Activated CD4-positive, alpha-beta T cell treated with anti-CD3 and anti-CD28 coated beads for 36 hours (primary cell): Measurements from ENCODE around the gene APOBEC3A. TPM values are rescaled to one million over a fixed set of nuclear protein-coding genes. Genes with fewer than 3 reads are reported as not detected.
"Not testable (repeated sequence)": the region's sequence is repeated elsewhere in the genome, so short reads cannot be mapped to it uniquely, and the experiment has no call there.

Source experiments
- ATAC-seq: fragments of 200-7000 bp; cut with Tn5 transposase; one replicate; pipeline ENCODE4 v1.10.0; 2021; ENCODE audit warnings: mild to moderate bottlenecking, moderate library complexity
- CTCF ChIA-PET: fragments of 350-600 bp; sonication (Branson Sonifier 250); formaldehyde crosslinking; loops from one replicate; lab custom pipeline; 2021; ENCODE audit warnings: antibody characterized with exemption; lab: Charles Lee
- POLR2A ChIA-PET: fragments of 350-600 bp; sonication (Branson Sonifier 250); formaldehyde crosslinking; loops from one replicate; lab custom pipeline; 2021; ENCODE audit warnings: antibody characterized with exemption, inconsistent platforms; lab: Charles Lee
- DNase-seq: peaks from one replicate; pipeline ENCODE4 v3.0.0-alpha.2; 2020
- H3K27ac Mint-ChIP-seq: one replicate; pipeline ENCODE4 v1.8.0; 2021; ENCODE audit warnings: mixed read lengths
- H3K27me3 Mint-ChIP-seq: one replicate; pipeline ENCODE4 v1.8.0; 2021; ENCODE audit warnings: mixed read lengths
- H3K36me3 Mint-ChIP-seq: one replicate; pipeline ENCODE4 v1.8.0; 2021; ENCODE audit warnings: low read depth, mixed read lengths
- H3K4me1 Mint-ChIP-seq: one replicate; pipeline ENCODE4 v1.8.0; 2021; ENCODE audit warnings: mixed read lengths
- H3K4me3 Mint-ChIP-seq: one replicate; pipeline ENCODE4 v1.8.0; 2021; ENCODE audit warnings: mild to moderate bottlenecking, moderate library complexity, mixed read lengths
- H3K9me3 Mint-ChIP-seq: one replicate; pipeline ENCODE4 v1.8.0; 2021; ENCODE audit warnings: low read depth, mixed read lengths
- intact Hi-C, 2 experiments: fragments of 100-400 bp; cut with DNase I in 1 of 2; cut with micrococcal nuclease in 1 of 2; formaldehyde crosslinking; loops; one replicate each; pipeline versions ENCODE4 v1.14.2 to v1.15.1; 2022 to 2024; cut with DNase I, micrococcal nuclease
- total RNA-seq, 2 experiments: library from RNA; stranded (reverse); gene quantifications; one replicate each; pipeline ENCODE4 v1.2.3, GENCODE V29; 2021

APOBEC3A gene
- total RNA-seq, 2 experiments from 2014 or later: not detected

- peak overlapping the region; percentile 59 for H3K27ac Mint-ChIP-seq
- H3K9me3 Mint-ChIP-seq: no peaks in the 10 kb centered on the region
- POLR2A ChIA-PET: no interaction called here
- H3K36me3 Mint-ChIP-seq: no peaks in the 10 kb centered on the region
- H3K27me3 Mint-ChIP-seq: peaks cover 42% of the 10 kb centered on the region
- peaks cover 52% of the 10 kb centered on the region for H3K4me1 Mint-ChIP-seq
- intact Hi-C loops: no loop called here
- H3K4me3 Mint-ChIP-seq: no peak overlapping the region
- DNase-seq (no peak), ATAC-seq (no peak)
- CTCF ChIA-PET: interaction anchor here (0.7 to 1.4 kb wide), 5 partner anchors 9 to 90 kb away, joined by 3 to 8 read pairs (median 6); no protein-coding TSS in a partner anchor
These were observed 14.2 kb upstream of the APOBEC3A start for GRCh38 chr22:38943201-38943600.

- DNase-seq (no peak), ATAC-seq (no peak)
- CTCF ChIA-PET: no interaction called here
- Mint-ChIP-seq H3K4me1 (peaks cover 49% of the 10 kb centered on the region), H3K9me3 (no peaks in the 10 kb centered on the region), H3K27me3 (peaks cover 39% of the 10 kb centered on the region), H3K27ac (peak overlapping the region; percentile 59), H3K36me3 (no peaks in the 10 kb centered on the region), H3K4me3 (no peak overlapping the region)
- intact Hi-C loops: no loop called here
- POLR2A ChIA-PET: no interaction called here
These were observed 13.5 kb upstream of the APOBEC3A start for GRCh38 chr22:38943882-38944281.

- Mint-ChIP-seq H3K4me3 (no peak overlapping the region), H3K4me1 (peaks cover 49% of the 10 kb centered on the region), H3K27me3 (peaks cover 37% of the 10 kb centered on the region), H3K27ac (no peak overlapping the region), H3K9me3 (no peaks in the 10 kb centered on the region), H3K36me3 (no peaks in the 10 kb centered on the region)
- intact Hi-C loops: no loop called here
- CTCF ChIA-PET: no interaction called here
- POLR2A ChIA-PET: no interaction called here
- DNase-seq (no peak), ATAC-seq (no peak)
These were observed 12.8 kb upstream of the APOBEC3A start for GRCh38 chr22:38944653-38945052.

- Mint-ChIP-seq H3K4me1 (peaks cover 45% of the 10 kb centered on the region), H3K27me3 (peaks cover 37% of the 10 kb centered on the region)
- DNase-seq, CTCF ChIA-PET, H3K4me3 Mint-ChIP-seq, H3K36me3 Mint-ChIP-seq, H3K27ac Mint-ChIP-seq, intact Hi-C loops, ATAC-seq, H3K9me3 Mint-ChIP-seq: not testable (repeated sequence)
- POLR2A ChIA-PET: interaction anchor here (1.2 kb wide), 1 partner anchor 72 kb away, joined by 3 read pairs; no protein-coding TSS in a partner anchor
These were observed 11.6 kb upstream of the APOBEC3A start for GRCh38 chr22:38945706-38946338.

GRCh38 chr22:38946771-38947170 lies 10.6 kb upstream of the APOBEC3A start:
- H3K4me1 Mint-ChIP-seq: peaks cover 36% of the 10 kb centered on the region
- peaks cover 37% of the 10 kb centered on the region for H3K27me3 Mint-ChIP-seq
- no peaks in the 10 kb centered on the region for H3K9me3 Mint-ChIP-seq
- H3K4me3 Mint-ChIP-seq: no peak overlapping the region
- H3K36me3 Mint-ChIP-seq: no peaks in the 10 kb centered on the region
- no peak overlapping the region for H3K27ac Mint-ChIP-seq
- ChIA-PET CTCF (interaction anchor here (1.0 kb wide), 1 partner anchor 224 kb away, joined by 3 read pairs; no protein-coding TSS in a partner anchor), POLR2A (interaction anchor here (1.2 kb wide), 1 partner anchor 73 kb away, joined by 3 read pairs; no protein-coding TSS in a partner anchor)
- intact Hi-C loops: no loop called here
- no peak for ATAC-seq
- no peak for DNase-seq

- Mint-ChIP-seq H3K27me3 (peaks cover 37% of the 10 kb centered on the region), H3K4me3 (no peak overlapping the region), H3K9me3 (no peaks in the 10 kb centered on the region), H3K27ac (peak overlapping the region; percentile 53), H3K36me3 (no peaks in the 10 kb centered on the region), H3K4me1 (peaks cover 29% of the 10 kb centered on the region)
- ChIA-PET POLR2A (interaction anchor here (1.2 kb wide), 1 partner anchor 74 kb away, joined by 3 read pairs; no protein-coding TSS in a partner anchor), CTCF (interaction anchor here (1.0 kb wide), 1 partner anchor 224 kb away, joined by 3 read pairs; no protein-coding TSS in a partner anchor)
- ATAC-seq: peak; percentile 85
- DNase-seq: peak; percentile 69
- intact Hi-C loops: no loop called here
These were observed 9.9 kb upstream of the APOBEC3A start for GRCh38 chr22:38947321-38948140.

- no peak overlapping the region for H3K4me3 Mint-ChIP-seq
- H3K4me1 Mint-ChIP-seq: peaks cover 24% of the 10 kb centered on the region
- H3K36me3 Mint-ChIP-seq: no peaks in the 10 kb centered on the region
- DNase-seq (no peak), ATAC-seq (no peak)
- no peak overlapping the region for H3K27ac Mint-ChIP-seq
- intact Hi-C loops: no loop called here
- H3K27me3 Mint-ChIP-seq: peaks cover 36% of the 10 kb centered on the region
- POLR2A ChIA-PET: no interaction called here
- no peaks in the 10 kb centered on the region for H3K9me3 Mint-ChIP-seq
- CTCF ChIA-PET: no interaction called here
These were observed 9.0 kb upstream of the APOBEC3A start for GRCh38 chr22:38948181-38948940.

- peaks cover 23% of the 10 kb centered on the region for H3K27me3 Mint-ChIP-seq
- CTCF ChIA-PET: interaction anchor here (0.6 to 2.0 kb wide), 3 partner anchors 28 to 80 kb away, joined by 3 to 7 read pairs (median 5); no protein-coding TSS in a partner anchor
- H3K36me3 Mint-ChIP-seq: no peaks in the 10 kb centered on the region
- ATAC-seq: no peak
- peaks cover 34% of the 10 kb centered on the region for H3K4me1 Mint-ChIP-seq
- DNase-seq: no peak
- H3K9me3 Mint-ChIP-seq: no peaks in the 10 kb centered on the region
- intact Hi-C loops: no loop called here
- no peak overlapping the region for H3K4me3 Mint-ChIP-seq
- no peak overlapping the region for H3K27ac Mint-ChIP-seq
- POLR2A ChIA-PET: interaction anchor here (0.6 to 1.6 kb wide), 2 partner anchors 9 to 44 kb away, joined by 3 read pairs; no protein-coding TSS in a partner anchor
These were observed 7.5 kb upstream of the APOBEC3A start for GRCh38 chr22:38949889-38950405.

- intact Hi-C loops: no loop called here
- ATAC-seq: no peak
- Mint-ChIP-seq H3K27me3 (peaks cover 22% of the 10 kb centered on the region), H3K4me3 (no peak overlapping the region), H3K36me3 (no peaks in the 10 kb centered on the region), H3K4me1 (peaks cover 38% of the 10 kb centered on the region), H3K9me3 (no peaks in the 10 kb centered on the region), H3K27ac (no peak overlapping the region)
- DNase-seq: no peak
- ChIA-PET CTCF (interaction anchor here (0.8 to 2.0 kb wide), 2 partner anchors 21 to 81 kb away, joined by 6 to 7 read pairs; no protein-coding TSS in a partner anchor), POLR2A (interaction anchor here (1.0 to 1.6 kb wide), 2 partner anchors 9 to 77 kb away, joined by 3 read pairs; no protein-coding TSS in a partner anchor)
These were observed 6.7 kb upstream of the APOBEC3A start for GRCh38 chr22:38950527-38951295.

GRCh38 chr22:38951734-38952133 lies 5.7 kb upstream of the APOBEC3A start:
- Mint-ChIP-seq H3K9me3 (no peaks in the 10 kb centered on the region), H3K27me3 (peaks cover 15% of the 10 kb centered on the region), H3K27ac (no peak overlapping the region), H3K4me1 (peaks cover 38% of the 10 kb centered on the region), H3K4me3 (no peak overlapping the region), H3K36me3 (no peaks in the 10 kb centered on the region)
- CTCF ChIA-PET: interaction anchor here (0.6 to 2.0 kb wide), 10 partner anchors 9 to 82 kb away, joined by 3 to 7 read pairs (median 4); no protein-coding TSS in a partner anchor
- POLR2A ChIA-PET: interaction anchor here (0.6 to 1.0 kb wide), 3 partner anchors 18 to 78 kb away, joined by 3 to 7 read pairs (median 4); no protein-coding TSS in a partner anchor
- intact Hi-C loops: no loop called here
- DNase-seq (no peak), ATAC-seq (no peak)
